ENCODE results near the gene TPSD1.

DNA sequence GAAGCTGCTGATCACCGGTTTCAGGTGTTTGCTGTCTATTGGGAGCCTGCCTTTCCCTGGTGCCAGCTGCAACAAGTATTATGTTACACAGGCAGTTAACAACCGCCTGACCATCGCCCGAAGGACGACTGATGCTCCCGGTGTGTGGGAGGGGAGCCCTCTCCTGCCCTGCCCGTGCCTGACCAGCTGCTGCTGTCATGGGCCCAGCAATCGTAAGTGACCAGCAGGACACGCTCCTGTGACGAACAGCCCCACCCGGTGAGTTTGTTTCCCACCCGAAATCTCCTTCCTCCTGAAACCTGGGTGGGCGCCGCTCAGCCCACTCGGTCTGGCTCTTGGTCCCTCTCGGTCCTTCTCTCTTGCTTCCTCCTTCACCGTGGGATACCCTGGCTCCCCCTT, 35.7 kb downstream of the TPSD1 start:
- TF ChIP-seq, protein P1, sequence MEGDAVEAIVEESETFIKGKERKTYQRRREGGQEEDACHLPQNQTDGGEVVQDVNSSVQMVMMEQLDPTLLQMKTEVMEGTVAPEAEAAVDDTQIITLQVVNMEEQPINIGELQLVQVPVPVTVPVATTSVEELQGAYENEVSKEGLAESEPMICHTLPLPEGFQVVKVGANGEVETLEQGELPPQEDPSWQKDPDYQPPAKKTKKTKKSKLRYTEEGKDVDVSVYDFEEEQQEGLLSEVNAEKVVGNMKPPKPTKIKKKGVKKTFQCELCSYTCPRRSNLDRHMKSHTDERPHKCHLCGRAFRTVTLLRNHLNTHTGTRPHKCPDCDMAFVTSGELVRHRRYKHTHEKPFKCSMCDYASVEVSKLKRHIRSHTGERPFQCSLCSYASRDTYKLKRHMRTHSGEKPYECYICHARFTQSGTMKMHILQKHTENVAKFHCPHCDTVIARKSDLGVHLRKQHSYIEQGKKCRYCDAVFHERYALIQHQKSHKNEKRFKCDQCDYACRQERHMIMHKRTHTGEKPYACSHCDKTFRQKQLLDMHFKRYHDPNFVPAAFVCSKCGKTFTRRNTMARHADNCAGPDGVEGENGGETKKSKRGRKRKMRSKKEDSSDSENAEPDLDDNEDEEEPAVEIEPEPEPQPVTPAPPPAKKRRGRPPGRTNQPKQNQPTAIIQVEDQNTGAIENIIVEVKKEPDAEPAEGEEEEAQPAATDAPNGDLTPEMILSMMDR (optimal IDR thresholded peaks at IDR 0.05 in 1 of 3, IDR thresholded peaks at IDR 0.05 in 1 of 3, conservative IDR thresholded peaks at IDR 0.05 in 1 of 3; ENCODE audit: extremely low read depth in 1 of 3, insufficient read depth in 2 of 3, low read length in 3 of 3) = no peak
- TF ChIP-seq EZH2 (IDR thresholded peaks at IDR 0.05; ENCODE audit: low read length) = no peak
